HFFc6 (cell line): ENCODE measurements around the gene IMMP2L. TPM values are rescaled to one million over a fixed set of nuclear protein-coding genes. Genes with fewer than 3 reads are reported as not detected.
A peak's percentile ranks its signal among the peaks of the same experiment; 100 is the strongest.

Experiments
- DNase-seq: peaks from one replicate; pipeline ENCODE4 v3.0.0-alpha.2; 2018
- H3K27ac Mint-ChIP-seq: 2 replicates; pipeline ENCODE4 v1.8.0; 2020; ENCODE audit warnings: mild to moderate bottlenecking, mixed read lengths
- H3K27me3 Mint-ChIP-seq: 2 replicates; pipeline ENCODE4 v1.8.0; 2021; ENCODE audit warnings: mild to moderate bottlenecking, moderate library complexity, mixed read lengths; ENCODE audit not compliant: insufficient read depth
- H3K36me3 Mint-ChIP-seq: 2 replicates; pipeline ENCODE4 v1.8.0; 2021; ENCODE audit warnings: low read depth, mixed read lengths
- H3K4me1 Mint-ChIP-seq: 2 replicates; pipeline ENCODE4 v1.8.0; 2020; ENCODE audit warnings: low read depth, mixed read lengths
- H3K4me3 Mint-ChIP-seq: 2 replicates; pipeline ENCODE4 v1.8.0; 2020; ENCODE audit warnings: mild to moderate bottlenecking, moderate library complexity, mixed read lengths
- H3K9me3 Mint-ChIP-seq: 2 replicates; pipeline ENCODE4 v1.8.0; 2020; ENCODE audit warnings: mild to moderate bottlenecking, mixed read lengths
- CTCF ChIP-seq: fragments of 200-600 bp; sonication (generic); IDR thresholded peaks from 2 replicates; pipeline ENCODE4 v1.5.0; 2021; ENCODE audit warnings: antibody characterized with exemption, mild to moderate bottlenecking
- total RNA-seq, 6 experiments: library from RNA; stranded (reverse); fragmentation: NEBNext Ultra II Directional; extraction: Animal tissue kit (Norgen Biotek cat#: 25700); gene quantifications; 2 replicates in 1 of 6; 3 replicates in 5 of 6; pipeline ENCODE4 v1.2.3, GENCODE V29; 2021

IMMP2L gene
- total RNA-seq, 6 experiments from 2014 or later, result 7.2 to 13.6 (median 10.1) TPM

GRCh38 chr7:111212857-111213523, 349.3 kb downstream of the IMMP2L start:
- H3K27me3 Mint-ChIP-seq, result no peaks in the 10 kb centered on the region
- H3K27ac Mint-ChIP-seq, result no peak overlapping the region
- no peak overlapping the region for H3K4me3 Mint-ChIP-seq
- H3K4me1 Mint-ChIP-seq, result peaks cover 26% of the 10 kb centered on the region
- H3K9me3 Mint-ChIP-seq, result no peaks in the 10 kb centered on the region
- no peak for DNase-seq
- TF ChIP-seq CTCF, result no peak
- peaks cover 6% of the 10 kb centered on the region for H3K36me3 Mint-ChIP-seq

- Mint-ChIP-seq H3K9me3 (no peaks in the 10 kb centered on the region), H3K27ac (peak overlapping the region; percentile 48), H3K27me3 (no peaks in the 10 kb centered on the region), H3K4me3 (peak overlapping the region; percentile 9), H3K36me3 (peaks cover 6% of the 10 kb centered on the region), H3K4me1 (peaks cover 26% of the 10 kb centered on the region)
- peak; percentile 42 for DNase-seq
- no peak for TF ChIP-seq CTCF
Observed at GRCh38 chr7:111210996-111211395, 351.3 kb downstream of the IMMP2L start.

DNA sequence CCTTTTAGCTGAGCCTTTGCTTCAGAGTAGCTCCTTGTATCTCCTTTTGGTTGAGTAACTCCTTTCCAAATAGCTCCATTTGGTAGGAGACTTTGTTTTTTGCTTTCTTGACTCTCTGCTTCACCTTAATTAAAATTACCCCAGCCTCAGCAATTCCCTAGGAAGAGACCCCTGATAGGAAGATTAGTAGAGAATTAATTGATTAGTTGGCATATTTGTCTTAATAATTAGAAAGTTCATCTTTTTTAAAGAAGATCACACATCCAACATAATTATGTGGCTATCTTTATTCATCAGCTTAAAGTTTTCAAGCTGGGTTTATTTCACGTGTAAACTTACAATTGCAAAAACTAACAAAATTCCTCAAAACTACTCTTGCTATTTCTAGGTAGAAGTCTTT, 352.2 kb downstream of the IMMP2L start:
- H3K27me3 Mint-ChIP-seq, result no peaks in the 10 kb centered on the region
- no peak for TF ChIP-seq CTCF
- no peak overlapping the region for H3K4me3 Mint-ChIP-seq
- no peak overlapping the region for H3K27ac Mint-ChIP-seq
- no peaks in the 10 kb centered on the region for H3K9me3 Mint-ChIP-seq
- peaks cover 6% of the 10 kb centered on the region for H3K36me3 Mint-ChIP-seq
- no peak for DNase-seq
- peaks cover 25% of the 10 kb centered on the region for H3K4me1 Mint-ChIP-seq

DNA sequence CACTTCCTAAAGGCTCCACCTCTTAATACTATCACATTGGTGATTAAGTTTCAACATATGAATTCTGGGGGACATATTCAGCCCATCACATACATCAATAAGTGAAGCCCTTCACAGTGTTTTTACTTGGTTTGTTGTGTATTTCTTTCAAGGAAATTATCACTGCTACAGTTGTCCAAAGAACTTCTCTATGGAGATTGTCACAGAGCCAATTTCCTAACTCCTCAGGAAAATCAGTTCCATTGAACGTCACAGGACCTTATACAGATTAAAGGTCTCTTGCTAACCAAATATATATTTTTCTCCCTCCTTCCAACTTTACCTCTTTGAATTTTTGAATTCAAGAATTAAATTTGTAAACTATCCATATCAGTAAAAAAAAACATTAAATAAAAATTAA, 357.0 kb downstream of the IMMP2L start:
- Mint-ChIP-seq H3K9me3 (peaks cover 8% of the 10 kb centered on the region; the same call in 1 of the 2 replicates), H3K27ac (no peak overlapping the region), H3K27me3 (no peaks in the 10 kb centered on the region), H3K4me3 (no peak overlapping the region), H3K36me3 (no peaks in the 10 kb centered on the region), H3K4me1 (peaks cover under 1% of the 10 kb centered on the region; the same call in 1 of the 2 replicates)
- no peak for TF ChIP-seq CTCF
- no peak for DNase-seq

GRCh38 chr7:111202321-111202720, 360.0 kb downstream of the IMMP2L start:
- Mint-ChIP-seq H3K27me3 (no peaks in the 10 kb centered on the region), H3K4me3 (no peak overlapping the region), H3K9me3 (peaks cover 8% of the 10 kb centered on the region; the same call in 1 of the 2 replicates), H3K4me1 (peaks cover 23% of the 10 kb centered on the region), H3K36me3 (no peaks in the 10 kb centered on the region), H3K27ac (no peak overlapping the region)
- no peak for DNase-seq
- no peak for TF ChIP-seq CTCF
